ENCODE measurements around the gene CNDP2. TPM values are rescaled to one million over a fixed set of nuclear protein-coding genes. Genes with fewer than 3 reads are reported as not detected.

The CNDP2 gene
- total RNA-seq, 1 donor: 38.0 TPM

GRCh38 chr18:74571895-74572680 lies 75.9 kb downstream of the CNDP2 start:
- H3K4me3 ChIP-seq (ENCODE audit: low read depth, low read length): no peak overlapping the region
- no peak for DNase-seq (ENCODE audit: low read depth)
- no peak for TF ChIP-seq CTCF (IDR thresholded peaks at IDR 0.05; ENCODE audit: insufficient read depth, low read length)

DNA sequence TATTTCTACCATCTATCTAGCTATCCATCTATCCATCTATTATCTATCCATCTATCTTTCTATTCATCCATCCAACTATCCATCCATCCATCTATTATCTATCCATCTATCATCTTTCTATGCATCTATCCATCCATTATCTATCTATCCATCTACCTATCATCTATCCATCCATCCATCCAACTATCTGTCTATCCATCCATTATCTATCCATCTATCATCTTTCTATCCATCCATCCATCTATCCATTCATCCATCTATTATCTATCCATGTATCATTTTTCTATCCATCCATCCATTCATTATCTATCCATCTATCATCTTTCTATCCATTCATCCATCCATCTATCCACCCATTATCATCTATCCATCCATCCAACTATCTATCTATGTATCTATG lies 76.9 kb downstream of the CNDP2 start:
- no peak for TF ChIP-seq CTCF (IDR thresholded peaks at IDR 0.05; ENCODE audit: insufficient read depth, low read length)
- no peak overlapping the region for H3K4me3 ChIP-seq (ENCODE audit: low read depth, low read length)
- DNase-seq (ENCODE audit: low read depth): no peak

Other genes with a start within 250 kb of the CNDP2 start
- gene CYB5A, start 204.4 kb upstream of the CNDP2 start, total RNA-seq (ENCODE audit: low replicate concordance): 38.8 and 89.2 TPM in 2 replicates
- not detected in 2 replicates for gene C18orf63, start 180.5 kb upstream of the CNDP2 start, total RNA-seq (ENCODE audit: low replicate concordance)
- gene DIPK1C, start 39.1 kb upstream of the CNDP2 start, total RNA-seq (ENCODE audit: low replicate concordance): not detected in 2 replicates
- not detected in 2 replicates for gene CNDP1, start 38.1 kb downstream of the CNDP2 start, total RNA-seq (ENCODE audit: low replicate concordance)
- gene ZNF407, start 101.5 kb downstream of the CNDP2 start, total RNA-seq (ENCODE audit: low replicate concordance): 21.7 and 23.8 TPM in 2 replicates